GM18873 (cell line): ENCODE results near the gene GHDC.
A peak's percentile ranks its signal among the peaks of the same experiment; 100 is the strongest.

Source experiments
- ATAC-seq: cut with Tn5 transposase; IDR thresholded peaks from one replicate; pipeline ENCODE4 v1.9.1; 2021; ENCODE audit warnings: mild to moderate bottlenecking, moderate library complexity, moderate number of reproducible peaks; ENCODE audit not compliant: unreplicated experiment, low FRiP score

Gene GHDC

GRCh38 chr17:42184713-42185620, 9.3 kb downstream of the GHDC start, which contains the start of gene HCRT:
HCRT (minus strand) TSS chr17:42185452; CDS start chr17:42185365, 87 bp downstream.
- ATAC-seq = no peak

DNA sequence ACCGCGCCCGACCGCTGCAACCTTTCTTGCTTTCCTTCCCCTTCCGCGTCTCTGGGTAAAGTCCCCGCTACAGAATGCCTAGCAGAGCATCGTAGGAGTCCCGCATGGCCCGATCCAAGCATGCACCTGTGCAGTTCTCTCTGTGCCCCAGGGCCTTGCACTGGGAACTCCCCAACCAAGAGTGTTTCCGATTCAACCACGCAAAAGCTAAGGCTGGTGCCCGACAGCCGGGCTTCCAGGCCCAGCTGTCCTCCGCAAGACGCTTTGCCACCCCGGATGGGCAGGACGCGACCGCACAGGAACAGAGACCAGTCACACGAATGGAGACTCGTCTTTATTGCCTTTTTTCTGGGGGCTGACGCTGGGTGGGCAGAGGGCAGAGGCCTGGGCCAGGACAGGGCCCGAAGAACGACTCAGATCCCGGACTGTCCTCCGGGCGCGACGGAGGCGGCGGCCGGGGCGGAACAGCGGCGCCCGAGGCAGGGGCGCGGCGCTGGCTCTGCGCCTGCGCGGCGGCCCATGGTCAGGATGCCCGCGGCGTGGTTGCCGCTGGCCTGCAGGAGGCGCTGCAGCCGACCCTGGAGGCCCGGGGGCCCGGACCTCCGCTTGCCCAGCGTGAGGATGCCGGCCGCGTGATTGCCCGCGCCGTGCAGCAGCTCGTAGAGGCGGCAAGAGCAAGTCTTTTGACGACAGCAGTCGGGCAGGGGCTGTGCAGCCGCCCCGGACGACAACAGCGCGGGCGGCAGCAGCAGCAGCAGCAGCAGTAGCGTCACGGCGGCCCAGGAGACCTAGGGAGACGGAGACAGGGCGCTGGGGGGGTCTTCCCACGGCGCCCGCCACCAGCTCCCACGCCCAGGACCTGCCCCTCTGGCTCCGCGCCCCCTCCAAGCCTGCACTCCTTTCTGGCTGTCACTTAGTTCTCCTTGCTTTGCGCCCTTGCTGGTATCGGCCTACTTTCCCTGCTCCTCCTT, 10.3 kb downstream of the GHDC start:
- peak; percentile 55 for ATAC-seq

GRCh38 chr17:42182927-42183734, 11.2 kb downstream of the GHDC start:
- ATAC-seq = no peak

- ATAC-seq = no peak
Observed at GRCh38 chr17:42181851-42182207, 12.5 kb downstream of the GHDC start.

- ATAC-seq = no peak
Observed at GRCh38 chr17:42180922-42181850, 13.1 kb downstream of the GHDC start, which contains the start of gene KCNH4. KCNH4 (minus strand) TSS chr17:42181142; CDS start chr17:42180945, 197 bp downstream.

DNA sequence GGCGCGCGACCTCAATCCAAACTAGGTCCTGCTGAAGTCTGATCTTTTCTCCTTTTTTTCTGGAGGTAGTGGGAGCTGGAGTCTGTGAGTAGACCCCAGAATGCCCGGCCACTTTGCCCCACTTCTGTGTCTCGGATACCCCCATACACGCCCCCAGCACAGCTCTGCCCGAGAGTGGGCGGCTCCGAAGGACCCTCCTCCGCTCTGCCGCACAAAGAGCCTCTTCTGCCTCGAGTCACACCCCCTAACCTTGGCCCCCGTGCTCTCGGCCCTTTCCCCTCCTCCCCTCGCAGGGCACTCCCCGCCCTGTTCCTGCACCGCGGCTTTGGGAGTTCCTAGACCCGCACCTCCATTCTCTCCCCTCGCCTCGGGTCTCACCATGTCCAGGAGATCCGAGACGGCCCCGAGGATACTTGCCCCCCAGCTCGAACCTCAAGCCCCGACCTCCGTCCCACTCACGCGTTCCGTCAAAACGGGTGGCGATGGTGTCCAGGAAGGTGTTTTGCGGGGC, 13.8 kb downstream of the GHDC start:
- ATAC-seq = no peak

- no peak for ATAC-seq
Observed at GRCh38 chr17:42179911-42180410, 14.3 kb downstream of the GHDC start.

DNA sequence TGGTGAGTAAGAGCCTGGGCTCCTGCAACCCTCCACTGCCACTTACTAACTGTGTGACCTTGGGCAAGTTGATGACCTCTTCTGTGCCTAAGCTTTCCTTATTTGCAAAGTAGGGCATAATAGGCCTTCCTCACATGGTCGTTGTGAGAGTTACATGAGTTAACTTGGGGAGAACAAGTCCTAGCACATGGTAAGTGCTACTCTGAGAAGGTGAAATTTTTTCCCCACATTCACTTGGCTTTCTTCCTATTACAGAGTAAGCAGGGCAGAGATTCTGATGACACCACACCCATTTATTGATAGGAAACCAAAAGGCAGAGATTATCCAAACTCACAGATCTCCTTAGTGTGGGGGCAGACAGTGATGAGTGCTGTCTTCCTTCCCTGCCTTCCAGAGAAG, 15.0 kb downstream of the GHDC start:
- ATAC-seq = no peak

DNA sequence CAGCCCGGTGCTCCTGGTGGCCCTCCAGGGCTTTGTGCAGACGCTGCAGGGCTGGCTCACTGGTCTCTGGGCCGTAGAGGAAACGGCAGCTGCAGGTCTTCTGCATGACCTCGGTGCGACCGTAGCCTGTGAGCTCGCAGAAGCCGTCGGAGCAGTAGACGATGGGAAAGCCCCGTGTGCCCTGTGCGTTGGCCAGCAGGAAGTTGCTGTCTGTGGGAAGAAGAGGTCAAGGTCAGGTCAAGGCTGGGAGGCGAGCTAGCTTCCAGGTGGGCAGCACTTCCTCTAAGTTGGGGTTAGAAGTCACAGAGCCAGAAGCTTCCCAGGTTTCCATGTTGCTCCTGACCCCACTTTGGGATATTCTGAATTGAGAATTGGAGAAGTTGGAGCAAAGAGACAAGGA, 15.5 kb downstream of the GHDC start:
- ATAC-seq = no peak

- no peak for ATAC-seq
Observed at GRCh38 chr17:42177684-42178083, 16.6 kb downstream of the GHDC start.

DNA sequence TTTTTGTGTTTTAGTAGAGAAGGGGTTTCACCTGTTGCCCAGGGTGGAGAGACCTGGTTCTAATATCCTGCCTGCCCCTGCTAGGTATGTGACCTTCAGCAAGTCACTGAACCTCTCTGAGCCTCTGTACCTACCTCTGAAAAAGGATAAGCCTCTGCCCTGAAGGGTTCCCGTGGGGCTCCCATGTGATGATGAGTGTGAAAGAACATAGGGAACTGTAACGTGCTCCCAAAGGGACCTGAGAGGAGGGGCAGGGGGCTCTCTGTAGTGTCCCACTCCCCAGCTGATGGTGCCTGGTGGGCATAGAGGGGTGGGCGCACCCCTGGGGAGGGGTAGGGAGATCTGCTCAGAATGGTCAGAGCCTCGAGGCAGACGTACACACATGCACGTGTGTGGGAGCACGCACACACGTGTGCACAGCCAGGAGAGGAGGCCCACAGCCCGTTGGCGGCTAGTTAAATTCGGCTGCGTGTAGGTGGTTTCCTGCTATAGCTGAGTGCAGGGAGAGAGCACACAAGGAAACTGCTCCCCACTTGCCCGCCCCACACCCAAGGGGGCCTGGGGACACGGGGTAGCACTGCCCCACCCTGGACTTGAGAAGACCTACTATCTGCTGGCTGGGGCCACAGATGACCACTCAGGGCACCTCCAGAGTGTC, 20.0 kb downstream of the GHDC start:
- ATAC-seq = no peak

- ATAC-seq = no peak
Observed at GRCh38 chr17:42171831-42172230, 22.5 kb downstream of the GHDC start.

DNA sequence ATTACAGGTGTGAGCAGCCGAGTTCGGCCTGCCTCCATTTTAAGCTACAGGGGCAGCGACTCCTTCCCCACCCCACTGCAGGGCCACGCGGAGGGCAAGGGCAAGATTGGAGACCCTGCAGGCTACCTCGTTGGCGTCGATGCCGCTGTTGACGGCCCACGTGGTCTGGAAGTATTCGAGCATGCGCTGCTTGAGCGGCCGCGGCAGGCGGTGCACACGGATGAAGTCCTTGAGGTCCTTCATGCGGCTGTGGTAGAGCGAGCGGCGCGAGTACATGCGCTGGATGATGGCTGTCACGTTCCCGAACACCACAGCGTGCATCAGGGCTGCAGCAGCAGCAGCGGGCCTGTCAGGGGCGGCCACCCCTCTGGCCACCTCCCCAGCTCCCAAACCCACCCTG, 24.9 kb downstream of the GHDC start:
- no peak for ATAC-seq

DNA sequence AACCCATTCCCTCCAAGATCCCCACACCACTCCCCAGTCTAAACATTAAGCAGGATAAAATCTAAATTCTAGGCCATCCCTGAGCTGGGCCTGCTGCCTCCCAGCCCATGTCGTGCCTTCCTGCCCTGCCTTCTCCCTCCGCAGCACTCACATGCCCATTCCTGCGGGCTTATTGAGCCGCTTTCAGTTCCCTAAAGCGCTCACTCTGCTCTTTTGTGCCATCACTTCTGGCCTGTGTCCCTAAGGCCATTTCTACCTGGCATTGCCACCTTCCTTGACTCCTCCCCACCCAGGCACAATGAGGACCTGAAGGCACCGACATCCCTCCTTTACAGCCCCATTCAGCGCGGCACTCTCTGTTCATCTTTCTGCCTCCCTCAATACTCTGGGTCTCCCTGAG, 26.5 kb downstream of the GHDC start:
- no peak for ATAC-seq

GRCh38 chr17:42166196-42166763, 28.0 kb downstream of the GHDC start:
- ATAC-seq = no peak

- no peak for ATAC-seq
Observed at GRCh38 chr17:42165751-42166150, 28.5 kb downstream of the GHDC start.

DNA sequence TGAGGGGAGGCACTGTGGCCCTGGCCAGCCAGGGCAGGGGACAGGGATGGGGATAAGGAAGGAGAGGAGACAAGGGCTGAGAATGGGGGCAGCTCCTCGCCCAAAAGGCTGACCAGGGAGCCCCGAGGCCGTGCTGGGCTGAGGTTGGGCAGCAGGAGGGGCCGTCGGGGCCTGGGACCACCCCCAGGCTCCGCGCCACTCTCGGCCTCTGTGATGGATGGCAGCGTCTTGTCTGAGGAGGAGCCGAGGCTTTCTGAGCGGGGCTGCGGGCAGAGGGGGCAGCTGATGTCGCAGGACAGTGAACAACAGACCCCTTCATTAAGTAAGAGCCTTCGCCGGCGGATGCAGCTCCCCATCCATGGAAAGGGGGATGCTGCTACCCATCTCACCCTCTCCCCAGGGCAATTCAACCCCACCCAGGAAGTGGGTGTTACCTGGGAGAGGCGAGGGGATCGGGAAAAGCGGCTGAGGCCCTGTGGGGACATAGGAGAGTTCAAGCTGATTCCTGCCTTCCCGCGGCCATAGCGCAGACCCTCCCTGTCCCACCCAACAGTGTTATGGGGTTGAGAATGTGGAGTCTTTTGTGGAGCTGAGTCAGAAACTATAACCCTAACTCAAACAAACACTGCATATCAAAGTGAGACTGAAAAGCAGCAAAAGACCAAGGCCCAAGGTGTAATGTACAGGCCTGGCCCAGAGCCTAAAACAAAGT, 30.4 kb downstream of the GHDC start:
- no peak for ATAC-seq
